OCI-LY1 (cell line): ENCODE results near the gene NFIB.

ENCODE experiments used
- H2AFZ ChIP-seq: fragments of 200-600 bp; sonication (generic), shearing (Covaris generic); 2 replicates; pipeline ENCODE4 v1.6.0; 2014; ENCODE audit warnings: antibody characterized with exemption, mild to moderate bottlenecking, low read length
- H3F3A ChIP-seq: fragments of 200-600 bp; sonication (generic), shearing (Covaris generic); 2 replicates; pipeline ENCODE4 v1.6.0; 2014; ENCODE audit warnings: mild to moderate bottlenecking, antibody characterized with exemption, low read length, moderate library complexity; ENCODE audit not compliant: insufficient read depth
- H3K27ac ChIP-seq: fragments of 200-600 bp; sonication (generic); 2 replicates; pipeline ENCODE4 v1.5.1; 2014; ENCODE audit warnings: low read length, mixed run types, mild to moderate bottlenecking, low read depth; ENCODE audit not compliant: poor library complexity, severe bottlenecking
- H3K27me3 ChIP-seq: fragments of 200-600 bp; sonication (generic); 2 replicates; pipeline ENCODE4 v1.6.0; 2014; ENCODE audit warnings: antibody characterized with exemption, mild to moderate bottlenecking, low read length, moderate library complexity; ENCODE audit not compliant: insufficient read depth
- H3K36me3 ChIP-seq: fragments of 200-600 bp; sonication (generic); 2 replicates; pipeline ENCODE4 v1.6.1; 2014; ENCODE audit warnings: mild to moderate bottlenecking, antibody characterized with exemption, low read length, moderate library complexity, mixed read lengths; ENCODE audit not compliant: insufficient read depth
- H3K4me1 ChIP-seq: fragments of 200-600 bp; sonication (generic); 2 replicates; pipeline ENCODE4 v1.5.1; 2014; ENCODE audit warnings: mild to moderate bottlenecking, low read length, moderate library complexity; ENCODE audit not compliant: insufficient read depth, severe bottlenecking
- H3K4me2 ChIP-seq: fragments of 200-600 bp; sonication (generic), shearing (Covaris generic); 2 replicates; pipeline ENCODE4 v1.6.1; 2014; ENCODE audit warnings: low read length
- H3K4me3 ChIP-seq: fragments of 200-600 bp; sonication (generic); 2 replicates; pipeline ENCODE4 v1.5.1; 2014; ENCODE audit warnings: low read length, low read depth, mild to moderate bottlenecking, mixed read lengths; ENCODE audit not compliant: poor library complexity, severe bottlenecking
- H3K79me2 ChIP-seq: fragments of 200-600 bp; shearing (Covaris generic); 2 replicates; pipeline ENCODE4 v1.6.1; 2016; ENCODE audit warnings: mixed run types, low read length, mixed read lengths; ENCODE audit not compliant: insufficient read depth
- H3K9ac ChIP-seq: fragments of 200-600 bp; sonication (generic), shearing (Covaris generic); 2 replicates; pipeline ENCODE4 v1.6.1; 2014; ENCODE audit warnings: mild to moderate bottlenecking, low read length, mixed read lengths
- H3K9me2 ChIP-seq: fragments of 200-600 bp; sonication (generic), shearing (Covaris generic); 2 replicates; pipeline ENCODE4 v1.6.1; 2014; ENCODE audit warnings: low read depth, mild to moderate bottlenecking, low read length, mixed read lengths
- H3K9me3 ChIP-seq: fragments of 200-600 bp; shearing (Covaris generic); 2 replicates; pipeline ENCODE4 v1.6.1; 2014; ENCODE audit warnings: low read length, mixed read lengths
- H4K20me1 ChIP-seq: fragments of 200-600 bp; sonication (generic), shearing (Covaris generic); 2 replicates; pipeline ENCODE4 v1.6.0; 2016; ENCODE audit warnings: mild to moderate bottlenecking, low read length; ENCODE audit not compliant: insufficient read depth
- EZH2 ChIP-seq: fragments of 200-600 bp; sonication (generic), shearing (Covaris generic); IDR thresholded peaks from 2 replicates; pipeline ENCODE4 v1.8.0; 2017; ENCODE audit warnings: borderline replicate concordance, mixed run types, mild to moderate bottlenecking, antibody characterized with exemption, low read length, moderate library complexity, mixed read lengths
- TF ChIP-seq, protein P1 (sequence below): fragments of 200-600 bp; sonication (generic), shearing (Covaris generic); IDR thresholded peaks from 2 replicates; pipeline ENCODE4 v1.5.1; 2017; ENCODE audit warnings: mild to moderate bottlenecking, antibody characterized with exemption, low read length, moderate library complexity, mixed read lengths

NFIB gene

DNA sequence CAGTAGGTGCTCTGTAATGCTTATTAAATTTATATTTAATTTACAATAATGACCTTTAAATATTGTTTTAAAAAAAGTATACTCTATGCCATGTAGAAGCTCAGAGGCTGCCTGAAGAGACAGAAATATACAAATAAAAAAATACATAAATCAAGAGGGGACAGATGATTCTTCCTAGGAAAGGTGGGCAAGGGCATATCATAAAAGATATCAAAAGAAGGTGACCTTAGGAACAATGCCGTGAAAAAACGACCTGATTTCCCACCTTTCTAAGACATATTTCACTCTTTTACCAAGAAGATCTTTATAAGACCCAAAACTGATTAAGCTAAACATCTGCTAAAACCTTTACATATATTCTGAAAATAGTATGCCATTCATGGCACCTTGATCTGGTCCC is 128.9 kb downstream of the NFIB start:
- Histone ChIP-seq H3K9me3 (no peaks in the 10 kb centered on the region), H3K27ac (no peak overlapping the region), H3K79me2 (no peaks in the 10 kb centered on the region), H3K9ac (no peak overlapping the region), H3F3A (no peaks in the 10 kb centered on the region), H3K4me1 (no peaks in the 10 kb centered on the region), H3K4me3 (no peak overlapping the region), H3K36me3 (no peaks in the 10 kb centered on the region), H3K27me3 (no peaks in the 10 kb centered on the region), H2AFZ (no peak overlapping the region), H4K20me1 (no peaks in the 10 kb centered on the region), H3K4me2 (no peak overlapping the region), H3K9me2 (no peaks in the 10 kb centered on the region)
- TF ChIP-seq, protein P1, sequence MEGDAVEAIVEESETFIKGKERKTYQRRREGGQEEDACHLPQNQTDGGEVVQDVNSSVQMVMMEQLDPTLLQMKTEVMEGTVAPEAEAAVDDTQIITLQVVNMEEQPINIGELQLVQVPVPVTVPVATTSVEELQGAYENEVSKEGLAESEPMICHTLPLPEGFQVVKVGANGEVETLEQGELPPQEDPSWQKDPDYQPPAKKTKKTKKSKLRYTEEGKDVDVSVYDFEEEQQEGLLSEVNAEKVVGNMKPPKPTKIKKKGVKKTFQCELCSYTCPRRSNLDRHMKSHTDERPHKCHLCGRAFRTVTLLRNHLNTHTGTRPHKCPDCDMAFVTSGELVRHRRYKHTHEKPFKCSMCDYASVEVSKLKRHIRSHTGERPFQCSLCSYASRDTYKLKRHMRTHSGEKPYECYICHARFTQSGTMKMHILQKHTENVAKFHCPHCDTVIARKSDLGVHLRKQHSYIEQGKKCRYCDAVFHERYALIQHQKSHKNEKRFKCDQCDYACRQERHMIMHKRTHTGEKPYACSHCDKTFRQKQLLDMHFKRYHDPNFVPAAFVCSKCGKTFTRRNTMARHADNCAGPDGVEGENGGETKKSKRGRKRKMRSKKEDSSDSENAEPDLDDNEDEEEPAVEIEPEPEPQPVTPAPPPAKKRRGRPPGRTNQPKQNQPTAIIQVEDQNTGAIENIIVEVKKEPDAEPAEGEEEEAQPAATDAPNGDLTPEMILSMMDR = no peak
- no peak for TF ChIP-seq EZH2

DNA sequence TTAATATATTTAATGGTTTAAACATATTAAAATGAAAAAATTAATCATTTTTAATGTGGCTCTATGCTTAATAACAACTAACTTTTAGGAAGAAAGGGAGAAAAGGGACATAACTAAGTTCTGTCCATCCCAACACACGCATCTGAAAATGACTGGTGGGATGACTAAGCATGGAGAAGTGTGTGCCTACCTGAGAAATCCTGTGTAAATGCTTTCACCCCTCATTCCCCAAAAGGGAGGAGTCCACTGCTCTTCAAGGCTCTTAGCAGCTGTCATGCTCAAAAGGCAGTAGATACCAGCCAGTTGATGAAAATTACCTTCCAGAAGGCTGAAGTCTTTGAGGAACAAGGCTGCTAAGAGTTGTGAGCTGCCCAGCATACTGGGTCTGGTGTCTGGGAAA is 130.9 kb downstream of the NFIB start:
- no peaks in the 10 kb centered on the region for H3K79me2 ChIP-seq
- no peaks in the 10 kb centered on the region for H3K27me3 ChIP-seq

DNA sequence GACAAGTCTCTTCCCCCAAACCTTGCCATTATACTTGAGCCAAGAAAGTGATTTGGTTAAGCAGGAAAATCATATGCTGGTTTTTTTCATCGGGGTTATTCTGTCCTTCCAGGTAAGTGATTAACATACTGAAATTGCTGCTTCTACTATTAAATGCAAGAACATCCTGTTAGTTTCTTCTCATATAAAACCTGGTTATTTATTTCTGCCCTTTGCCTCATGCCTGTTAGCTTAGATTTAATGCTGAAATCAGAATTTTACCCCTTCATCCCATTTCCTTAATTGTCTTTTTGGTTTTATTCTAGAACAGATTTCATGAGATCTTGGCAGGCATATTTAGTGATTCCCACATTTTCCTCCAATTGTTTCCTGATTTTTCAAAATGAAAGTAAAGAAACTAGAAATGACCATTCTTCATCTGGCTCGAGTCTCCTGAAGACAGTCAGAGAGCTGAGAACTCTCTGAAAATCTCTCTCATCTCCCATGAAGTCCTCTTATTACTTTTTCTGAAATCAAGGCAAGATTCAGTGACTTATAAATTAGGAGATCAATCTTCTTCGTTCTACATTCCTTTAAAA is 132.9 kb downstream of the NFIB start:
- Histone ChIP-seq H3K79me2 (no peaks in the 10 kb centered on the region), H2AFZ (no peak overlapping the region), H3F3A (no peaks in the 10 kb centered on the region), H3K27me3 (no peaks in the 10 kb centered on the region), H3K36me3 (no peaks in the 10 kb centered on the region), H4K20me1 (no peaks in the 10 kb centered on the region), H3K27ac (no peak overlapping the region), H3K9me3 (no peaks in the 10 kb centered on the region), H3K4me1 (no peaks in the 10 kb centered on the region), H3K4me3 (no peak overlapping the region), H3K4me2 (no peak overlapping the region), H3K9me2 (no peaks in the 10 kb centered on the region), H3K9ac (no peak overlapping the region)
- TF ChIP-seq, protein P1 = no peak
- no peak for TF ChIP-seq EZH2

More for the DNA sequence above, 130.9 kb downstream of the NFIB start:
- Histone ChIP-seq H2AFZ (no peak overlapping the region), H3K4me1 (no peaks in the 10 kb centered on the region), H3K4me3 (no peak overlapping the region), H3K4me2 (no peak overlapping the region), H4K20me1 (no peaks in the 10 kb centered on the region), H3K9me2 (no peaks in the 10 kb centered on the region), H3F3A (no peaks in the 10 kb centered on the region), H3K9me3 (no peaks in the 10 kb centered on the region), H3K36me3 (no peaks in the 10 kb centered on the region), H3K9ac (no peak overlapping the region), H3K27ac (no peak overlapping the region)
- no peak for TF ChIP-seq EZH2
- TF ChIP-seq, protein P1 = no peak
